ENCODE data around the gene KMO. TPM values are rescaled to one million over a fixed set of nuclear protein-coding genes. Genes with fewer than 3 reads are reported as not detected.

Gene KMO
- total and polyA plus RNA-seq, 2 donors (not counting 3 experiments of a cell fraction or from before 2014, with no cell fraction given): not detected

- no peak overlapping the region for H2AFZ ChIP-seq (ENCODE audit: low read depth, low read length)
- TF ChIP-seq EZH2 (IDR thresholded peaks at IDR 0.05; ENCODE audit: borderline replicate concordance, low read depth, low read length, severe bottlenecking): no peak
- no peak for TF ChIP-seq MYC (IDR thresholded peaks at IDR 0.05; ENCODE audit: low read depth, low read length)
- TF ChIP-seq POLR2A (IDR thresholded peaks at IDR 0.05; ENCODE audit: low read depth, low read length): no peak
- TF ChIP-seq FOS (IDR thresholded peaks at IDR 0.05; ENCODE audit: borderline replicate concordance, insufficient read depth, low read length): no peak
- TF ChIP-seq CTCF (IDR thresholded peaks at IDR 0.05; ENCODE audit: extremely low read depth in 1 of 2, insufficient read depth in 1 of 2, low read depth in 1 of 2, low read length in 2 of 2): no peak
- no peak for TF ChIP-seq MAX (IDR thresholded peaks at IDR 0.05; ENCODE audit: insufficient read depth, insufficient read length)
- TF ChIP-seq GATA2 (IDR thresholded peaks at IDR 0.05; ENCODE audit: insufficient read depth, insufficient read length, low read depth, low read length): no peak
- no peak for TF ChIP-seq JUN (IDR thresholded peaks at IDR 0.05; ENCODE audit: borderline replicate concordance, insufficient read depth, insufficient read length, low read depth)
- no peak for TF ChIP-seq POLR2AphosphoS5 (IDR thresholded peaks at IDR 0.05; ENCODE audit: insufficient read depth, low read depth, low read length)
- H3K9me1 ChIP-seq (replicated peaks; ENCODE audit: control insufficient read depth, extremely low read depth, insufficient read depth, low read length): no peaks in the 10 kb centered on the region
- CTCF ChIA-PET: no interaction called here
- H3K9ac ChIP-seq (replicated peaks; ENCODE audit: extremely low read depth, insufficient read depth, low read length): no peak overlapping the region
- FAIRE-seq: no peak
- no peaks in the 10 kb centered on the region for H3K27me3 ChIP-seq (ENCODE audit: control insufficient read depth in 2 of 2, insufficient read depth in 2 of 2, low read length in 2 of 2)
- H3K4me3 ChIP-seq (replicated peaks in 1 of 3; ENCODE audit: insufficient read depth in 1 of 3, low read depth in 1 of 3, low read length in 3 of 3): no peak overlapping the region
- no TSS peak for BruUV-seq (replicated peaks)
- no peaks in the 10 kb centered on the region for H3K79me2 ChIP-seq (ENCODE audit: control insufficient read depth, insufficient read depth, low read length)
- H3K4me1 ChIP-seq (ENCODE audit: control insufficient read depth, extremely low read depth, insufficient read depth, low read length): no peaks in the 10 kb centered on the region
- no peak overlapping the region for H3K4me2 ChIP-seq (ENCODE audit: insufficient read depth, low read length)
- no peaks in the 10 kb centered on the region for H3K36me3 ChIP-seq (ENCODE audit: control insufficient read depth in 2 of 2, extremely low read depth in 1 of 2, insufficient read depth in 2 of 2, low read length in 2 of 2)
- POLR2A ChIA-PET: no interaction called here
- no peak for DNase-seq (ENCODE audit: low read depth, low spot score)
- no peaks in the 10 kb centered on the region for H3K9me3 ChIP-seq (replicated peaks; ENCODE audit: control insufficient read depth, insufficient read depth, low read length)
- dilution Hi-C loops (cut with MboI; ENCODE audit: extremely low pct_ligation_motif_present, low sequenced_read_pairs) (no loop called here), intact Hi-C loops (cut with micrococcal nuclease) (no loop called here)
- no peaks in the 10 kb centered on the region for H4K20me1 ChIP-seq (replicated peaks; ENCODE audit: control insufficient read depth, extremely low read depth, insufficient read depth, low read length)
- no peak overlapping the region for H3K27ac ChIP-seq (ENCODE audit: insufficient read depth, low read depth, low read length)
Observed at GRCh38 chr1:241553886-241554592, 21.9 kb downstream of the KMO start.

Data from endothelial cell of umbilical vein (primary cell).